ENCODE data around the gene IRF2BP1. TPM values are rescaled to one million over a fixed set of nuclear protein-coding genes. Genes with fewer than 3 reads are reported as not detected.

The IRF2BP1 gene
- polyA plus RNA-seq, 2 donors: 9.0 to 10.6 TPM

GRCh38 chr19:45895519-45895972 is 9.6 kb upstream of the IRF2BP1 start:
- no peak overlapping the region for H3K27ac ChIP-seq (ENCODE audit: low read depth in 2 of 2, low read length in 1 of 2)
- H3K4me1 ChIP-seq (ENCODE audit: control insufficient read depth in 2 of 2, insufficient read depth in 2 of 2, low read length in 1 of 2): no peaks in the 10 kb centered on the region
- no peak overlapping the region for H3K4me3 ChIP-seq (ENCODE audit: low read depth in 1 of 2, low read length in 2 of 2)
- no peaks in the 10 kb centered on the region for H3K9me3 ChIP-seq (ENCODE audit: control insufficient read depth in 2 of 2, insufficient read depth in 1 of 2, low read depth in 1 of 2, low read length in 1 of 2)
- 80 to 81% methylated on average over 9 of the region's 9 CpGs for WGBS, 2 donors
- H3K27me3 ChIP-seq (ENCODE audit: control insufficient read depth in 1 of 2, insufficient read depth in 2 of 2, low read length in 2 of 2): no peaks in the 10 kb centered on the region
- peaks cover 0 to 9% of the 10 kb centered on the region in 2 donors for H3K36me3 ChIP-seq (ENCODE audit: control insufficient read depth in 2 of 2, insufficient read depth in 2 of 2, low read length in 1 of 2)

- 85 to 88% methylated on average over 11 to 17 of the region's 17 CpGs for WGBS, 2 donors
- Histone ChIP-seq H3K4me1 (ENCODE audit: control insufficient read depth in 2 of 2, insufficient read depth in 2 of 2, low read length in 1 of 2) (no peaks in the 10 kb centered on the region), H3K27ac (ENCODE audit: low read depth in 2 of 2, low read length in 1 of 2) (no peak overlapping the region), H3K4me3 (ENCODE audit: low read depth in 1 of 2, low read length in 2 of 2) (no peak overlapping the region), H3K27me3 (ENCODE audit: control insufficient read depth in 1 of 2, insufficient read depth in 2 of 2, low read length in 2 of 2) (no peaks in the 10 kb centered on the region), H3K9me3 (ENCODE audit: control insufficient read depth in 2 of 2, insufficient read depth in 1 of 2, low read depth in 1 of 2, low read length in 1 of 2) (no peaks in the 10 kb centered on the region), H3K36me3 (ENCODE audit: control insufficient read depth in 2 of 2, insufficient read depth in 2 of 2, low read length in 1 of 2) (no peaks in the 10 kb centered on the region)
These were observed 4.9 kb upstream of the IRF2BP1 start for GRCh38 chr19:45890877-45891276.

GRCh38 chr19:45889210-45889885 is 3.4 kb upstream of the IRF2BP1 start:
- Histone ChIP-seq H3K9me3 (ENCODE audit: control insufficient read depth in 2 of 2, insufficient read depth in 1 of 2, low read depth in 1 of 2, low read length in 1 of 2) (no peaks in the 10 kb centered on the region), H3K27ac (ENCODE audit: low read depth in 2 of 2, low read length in 1 of 2) (no peak overlapping the region), H3K36me3 (ENCODE audit: control insufficient read depth in 2 of 2, insufficient read depth in 2 of 2, low read length in 1 of 2) (peaks cover 0 to 2% of the 10 kb centered on the region in 2 donors), H3K27me3 (ENCODE audit: control insufficient read depth in 1 of 2, insufficient read depth in 2 of 2, low read length in 2 of 2) (no peaks in the 10 kb centered on the region), H3K4me3 (ENCODE audit: low read depth in 1 of 2, low read length in 2 of 2) (no peak overlapping the region), H3K4me1 (ENCODE audit: control insufficient read depth in 2 of 2, insufficient read depth in 2 of 2, low read length in 1 of 2) (peaks cover under 1 to 11% of the 10 kb centered on the region in 2 donors)
- WGBS, 2 donors: 71% methylated on average over 6 of the region's 6 CpGs

- H3K36me3 ChIP-seq (ENCODE audit: control insufficient read depth in 2 of 2, insufficient read depth in 2 of 2, low read length in 1 of 2): peaks cover 0 to 2% of the 10 kb centered on the region in 2 donors
- no peaks in the 10 kb centered on the region for H3K9me3 ChIP-seq (ENCODE audit: control insufficient read depth in 2 of 2, insufficient read depth in 1 of 2, low read depth in 1 of 2, low read length in 1 of 2)
- no peaks in the 10 kb centered on the region for H3K27me3 ChIP-seq (ENCODE audit: control insufficient read depth in 1 of 2, insufficient read depth in 2 of 2, low read length in 2 of 2)
- 45 to 49% methylated on average over 10 of the region's 10 CpGs for WGBS, 2 donors
- peak overlapping the region; percentile 59 to 83 for H3K4me3 ChIP-seq (ENCODE audit: low read depth in 1 of 2, low read length in 2 of 2)
- H3K4me1 ChIP-seq (ENCODE audit: control insufficient read depth in 2 of 2, insufficient read depth in 2 of 2, low read length in 1 of 2): peaks cover 9 to 21% of the 10 kb centered on the region in 2 donors
- peak overlapping the region; percentile 90 to 95 for H3K27ac ChIP-seq (ENCODE audit: low read depth in 2 of 2, low read length in 1 of 2)
These were observed 1.3 kb upstream of the IRF2BP1 start for GRCh38 chr19:45887200-45887710.

- WGBS, 2 donors: 1% methylated on average over 31 to 32 of the region's 32 CpGs
These were observed 672 bp upstream of the IRF2BP1 start for GRCh38 chr19:45886427-45887199.

GRCh38 chr19:45884682-45885555 is 1.0 kb downstream of the IRF2BP1 start:
- Histone ChIP-seq H3K9me3 (ENCODE audit: control insufficient read depth in 2 of 2, insufficient read depth in 1 of 2, low read depth in 1 of 2, low read length in 1 of 2) (no peaks in the 10 kb centered on the region), H3K36me3 (ENCODE audit: control insufficient read depth in 2 of 2, insufficient read depth in 2 of 2, low read length in 1 of 2) (peaks cover 0 to 2% of the 10 kb centered on the region in 2 donors), H3K4me3 (ENCODE audit: low read depth in 1 of 2, low read length in 2 of 2) (peak overlapping the region; percentile 59 to 83), H3K4me1 (ENCODE audit: control insufficient read depth in 2 of 2, insufficient read depth in 2 of 2, low read length in 1 of 2) (peaks cover 9 to 21% of the 10 kb centered on the region in 2 donors), H3K27me3 (ENCODE audit: control insufficient read depth in 1 of 2, insufficient read depth in 2 of 2, low read length in 2 of 2) (no peaks in the 10 kb centered on the region), H3K27ac (ENCODE audit: low read depth in 2 of 2, low read length in 1 of 2) (peak overlapping the region; percentile 90 to 95)
- WGBS, 2 donors: 53 to 55% methylated on average over 68 to 72 of the region's 72 CpGs

More at GRCh38 chr19:45886427-45887199, 672 bp upstream of the IRF2BP1 start:
- Histone ChIP-seq H3K27ac (ENCODE audit: low read depth in 2 of 2, low read length in 1 of 2) (peak overlapping the region; percentile 90 to 95), H3K4me1 (ENCODE audit: control insufficient read depth in 2 of 2, insufficient read depth in 2 of 2, low read length in 1 of 2) (peaks cover 9 to 21% of the 10 kb centered on the region in 2 donors), H3K27me3 (ENCODE audit: control insufficient read depth in 1 of 2, insufficient read depth in 2 of 2, low read length in 2 of 2) (no peaks in the 10 kb centered on the region), H3K36me3 (ENCODE audit: control insufficient read depth in 2 of 2, insufficient read depth in 2 of 2, low read length in 1 of 2) (peaks cover 0 to 2% of the 10 kb centered on the region in 2 donors), H3K9me3 (ENCODE audit: control insufficient read depth in 2 of 2, insufficient read depth in 1 of 2, low read depth in 1 of 2, low read length in 1 of 2) (no peaks in the 10 kb centered on the region), H3K4me3 (ENCODE audit: low read depth in 1 of 2, low read length in 2 of 2) (peak overlapping the region; percentile 59 to 83)

GRCh38 chr19:45883881-45884681 is 1.9 kb downstream of the IRF2BP1 start:
- Histone ChIP-seq H3K36me3 (ENCODE audit: control insufficient read depth in 2 of 2, insufficient read depth in 2 of 2, low read length in 1 of 2) (peaks cover 0 to 2% of the 10 kb centered on the region in 2 donors), H3K27ac (ENCODE audit: low read depth in 2 of 2, low read length in 1 of 2) (no peak overlapping the region), H3K4me3 (ENCODE audit: low read depth in 1 of 2, low read length in 2 of 2) (no peak overlapping the region), H3K4me1 (ENCODE audit: control insufficient read depth in 2 of 2, insufficient read depth in 2 of 2, low read length in 1 of 2) (peaks cover 9 to 21% of the 10 kb centered on the region in 2 donors), H3K9me3 (ENCODE audit: control insufficient read depth in 2 of 2, insufficient read depth in 1 of 2, low read depth in 1 of 2, low read length in 1 of 2) (no peaks in the 10 kb centered on the region), H3K27me3 (ENCODE audit: control insufficient read depth in 1 of 2, insufficient read depth in 2 of 2, low read length in 2 of 2) (no peaks in the 10 kb centered on the region)
- WGBS, 2 donors: 74 to 83% methylated on average over 55 to 57 of the region's 57 CpGs

GRCh38 chr19:45883586-45883880 is 2.4 kb downstream of the IRF2BP1 start:
- WGBS, 2 donors: 13 to 22% methylated on average over 5 of the region's 5 CpGs
- peaks cover 0 to 2% of the 10 kb centered on the region in 2 donors for H3K36me3 ChIP-seq (ENCODE audit: control insufficient read depth in 2 of 2, insufficient read depth in 2 of 2, low read length in 1 of 2)
- no peaks in the 10 kb centered on the region for H3K9me3 ChIP-seq (ENCODE audit: control insufficient read depth in 2 of 2, insufficient read depth in 1 of 2, low read depth in 1 of 2, low read length in 1 of 2)
- peaks cover 9 to 21% of the 10 kb centered on the region in 2 donors for H3K4me1 ChIP-seq (ENCODE audit: control insufficient read depth in 2 of 2, insufficient read depth in 2 of 2, low read length in 1 of 2)
- H3K4me3 ChIP-seq (ENCODE audit: low read depth in 1 of 2, low read length in 2 of 2): no peak overlapping the region
- H3K27me3 ChIP-seq (ENCODE audit: control insufficient read depth in 1 of 2, insufficient read depth in 2 of 2, low read length in 2 of 2): no peaks in the 10 kb centered on the region
- H3K27ac ChIP-seq (ENCODE audit: low read depth in 2 of 2, low read length in 1 of 2): no peak overlapping the region

Measured in esophagus (tissue), 2 donors.